Germinal center (tissue), 1 donor: ENCODE results near the gene ZNHIT1.

Experiments
- DNase-seq: peaks from one replicate; pipeline ENCODE4 v3.0.0; 2012; ENCODE audit warnings: mixed read lengths, low spot score

Gene ZNHIT1

GRCh38 chr7:101217388-101218235 is at the start of gene ZNHIT1, which contains the start of gene PLOD3:
ZNHIT1 (plus strand) TSS chr7:101218165; CDS start chr7:101218196, 31 bp downstream.
PLOD3 (minus strand) TSS chr7:101217581; CDS start chr7:101217274, 307 bp downstream.
- DNase-seq: peak; percentile 99

DNA sequence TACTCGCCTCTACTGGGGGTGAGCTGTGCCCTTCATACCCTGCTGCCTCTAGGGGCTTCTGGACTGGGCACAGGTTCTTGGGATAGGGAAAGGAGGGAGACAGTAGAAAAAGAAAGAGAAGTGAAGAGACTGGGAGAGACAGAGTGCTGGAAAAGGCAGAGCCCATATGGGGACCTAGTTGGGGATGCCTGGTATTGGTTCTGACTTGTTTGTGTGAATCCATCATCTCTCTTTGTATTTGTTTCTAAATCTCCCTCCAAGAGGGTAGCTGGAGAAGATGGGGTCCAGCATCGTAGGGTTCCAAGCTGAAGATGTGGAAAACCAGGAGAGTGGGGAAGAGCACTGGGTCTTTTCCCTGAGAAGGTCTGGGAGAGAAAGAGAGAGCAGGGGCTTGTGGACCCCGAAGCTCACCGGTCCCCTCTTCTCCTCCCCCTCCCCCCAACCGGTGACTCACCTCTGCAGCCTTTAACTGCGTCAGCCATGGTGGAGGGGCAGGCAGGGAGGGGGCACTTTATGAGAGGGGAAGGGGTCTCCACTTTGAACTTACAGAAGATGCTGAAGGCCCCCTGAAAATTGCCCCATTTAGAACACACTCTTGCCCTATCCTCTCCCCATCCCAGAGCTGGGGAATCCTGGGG is 49.4 kb upstream of the ZNHIT1 start:
- no peak for DNase-seq

DNA sequence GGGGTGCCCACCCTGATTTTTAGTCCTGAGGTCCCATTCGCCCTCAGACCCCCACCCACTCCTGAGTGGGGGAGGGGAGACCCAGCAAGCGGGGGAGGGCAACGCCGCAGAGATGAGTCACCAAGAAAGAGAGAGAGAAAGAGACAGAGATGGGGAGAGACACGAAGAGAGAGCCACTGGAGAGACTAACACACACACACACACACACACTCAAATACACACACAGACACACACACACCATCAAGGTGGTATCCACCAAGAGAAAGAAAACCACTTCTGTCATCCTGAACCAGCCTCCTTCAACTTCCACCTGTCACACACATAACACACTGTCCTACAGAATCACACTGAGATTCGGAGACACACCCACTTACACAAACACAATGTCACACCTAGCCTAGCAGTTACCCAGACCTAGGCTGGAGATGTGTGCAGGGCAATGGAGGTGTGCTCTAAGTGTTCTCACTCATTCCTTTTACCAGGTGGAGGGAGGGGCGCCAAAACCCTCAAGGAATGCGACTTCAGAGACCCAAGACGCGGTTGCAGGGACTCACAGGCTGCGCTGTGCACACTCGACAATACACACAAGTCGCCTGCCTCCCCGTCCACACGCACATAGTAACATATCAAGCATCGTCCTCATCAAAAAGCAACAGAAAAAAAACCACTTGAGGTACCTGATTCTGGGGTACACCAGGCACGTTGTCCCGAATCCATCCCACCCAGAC is 48.7 kb upstream of the ZNHIT1 start:
- DNase-seq: no peak

DNA sequence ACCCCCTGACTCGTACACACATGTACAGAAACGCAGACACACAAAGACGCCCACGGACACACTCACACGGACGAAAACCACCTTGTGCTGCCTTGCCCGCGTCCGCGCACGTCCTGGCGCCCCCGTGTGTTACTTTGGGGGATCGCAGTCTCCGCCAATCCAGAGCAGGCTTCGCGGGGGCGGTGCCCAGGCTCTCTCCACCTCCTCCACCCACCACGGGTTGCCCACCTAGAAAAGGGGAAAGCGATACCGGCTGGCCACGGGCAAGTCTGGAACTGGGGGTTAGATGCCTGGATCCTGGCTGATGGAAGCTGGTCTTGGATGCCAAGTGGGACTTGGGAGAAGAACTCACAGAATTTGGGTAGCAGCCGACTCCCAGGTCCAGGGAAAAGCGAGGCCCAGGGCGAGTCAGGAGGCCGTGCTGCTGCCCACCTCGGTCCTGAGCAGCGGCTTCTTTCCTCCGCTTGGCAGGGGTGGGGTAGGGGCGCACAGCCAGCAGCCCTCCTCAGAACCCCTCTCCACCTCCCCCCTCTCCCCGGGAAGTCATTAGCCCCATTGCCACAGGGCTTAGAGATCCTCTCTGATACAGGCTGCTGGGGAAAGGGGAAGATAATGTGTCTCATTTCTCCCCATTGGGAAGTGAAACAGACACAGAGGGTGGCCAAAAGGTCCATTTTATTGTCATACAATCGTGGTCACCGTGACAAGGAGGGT is 48.0 kb upstream of the ZNHIT1 start:
- peak; percentile 72 for DNase-seq

GRCh38 chr7:101170617-101171441 is 47.1 kb upstream of the ZNHIT1 start:
- no peak for DNase-seq

- DNase-seq: no peak
Measured at GRCh38 chr7:101171442-101171837, 46.5 kb upstream of the ZNHIT1 start.

DNA sequence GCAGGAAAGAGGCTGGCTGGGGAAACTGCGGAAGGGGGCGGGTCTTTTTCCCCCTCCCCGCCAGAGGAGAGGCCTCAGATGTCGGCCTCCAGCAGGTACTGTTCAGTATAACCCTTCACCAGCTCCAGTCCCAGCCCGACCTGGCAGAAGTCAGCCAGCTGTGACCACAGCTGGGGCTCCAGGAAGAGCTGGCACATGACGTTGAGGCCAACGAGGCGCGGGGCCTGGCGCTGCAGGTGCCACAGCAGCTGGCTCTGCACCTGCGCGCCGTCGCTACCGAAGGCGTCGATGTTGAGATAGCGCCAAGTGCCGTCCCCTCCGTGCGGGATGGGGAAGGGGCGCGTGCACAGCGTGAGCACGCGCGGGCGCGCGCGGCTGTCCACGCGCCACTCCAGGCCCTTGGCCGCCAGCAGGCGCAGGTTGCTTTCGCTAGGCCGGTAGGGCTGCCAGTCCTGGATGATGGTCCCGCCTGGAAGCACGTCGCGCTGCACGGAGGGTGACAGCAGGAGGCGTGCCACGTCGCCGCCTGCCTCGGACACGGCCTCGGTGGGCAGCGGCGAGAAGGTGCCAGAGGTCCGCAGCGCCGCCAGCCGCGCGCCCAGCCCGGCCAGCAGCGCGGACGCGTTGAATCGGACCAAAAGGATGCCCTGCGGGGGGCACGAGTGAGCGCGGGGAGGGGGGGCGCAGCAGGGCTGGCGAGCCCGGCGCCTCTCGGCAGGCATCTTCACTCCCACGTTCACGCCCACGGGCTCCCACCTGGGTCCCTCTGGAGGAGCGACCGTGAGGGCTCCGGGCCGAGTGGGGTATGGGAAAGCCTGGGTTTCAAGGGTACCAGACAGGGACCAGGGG is 45.7 kb upstream of the ZNHIT1 start:
- DNase-seq: peak; percentile 85

DNA sequence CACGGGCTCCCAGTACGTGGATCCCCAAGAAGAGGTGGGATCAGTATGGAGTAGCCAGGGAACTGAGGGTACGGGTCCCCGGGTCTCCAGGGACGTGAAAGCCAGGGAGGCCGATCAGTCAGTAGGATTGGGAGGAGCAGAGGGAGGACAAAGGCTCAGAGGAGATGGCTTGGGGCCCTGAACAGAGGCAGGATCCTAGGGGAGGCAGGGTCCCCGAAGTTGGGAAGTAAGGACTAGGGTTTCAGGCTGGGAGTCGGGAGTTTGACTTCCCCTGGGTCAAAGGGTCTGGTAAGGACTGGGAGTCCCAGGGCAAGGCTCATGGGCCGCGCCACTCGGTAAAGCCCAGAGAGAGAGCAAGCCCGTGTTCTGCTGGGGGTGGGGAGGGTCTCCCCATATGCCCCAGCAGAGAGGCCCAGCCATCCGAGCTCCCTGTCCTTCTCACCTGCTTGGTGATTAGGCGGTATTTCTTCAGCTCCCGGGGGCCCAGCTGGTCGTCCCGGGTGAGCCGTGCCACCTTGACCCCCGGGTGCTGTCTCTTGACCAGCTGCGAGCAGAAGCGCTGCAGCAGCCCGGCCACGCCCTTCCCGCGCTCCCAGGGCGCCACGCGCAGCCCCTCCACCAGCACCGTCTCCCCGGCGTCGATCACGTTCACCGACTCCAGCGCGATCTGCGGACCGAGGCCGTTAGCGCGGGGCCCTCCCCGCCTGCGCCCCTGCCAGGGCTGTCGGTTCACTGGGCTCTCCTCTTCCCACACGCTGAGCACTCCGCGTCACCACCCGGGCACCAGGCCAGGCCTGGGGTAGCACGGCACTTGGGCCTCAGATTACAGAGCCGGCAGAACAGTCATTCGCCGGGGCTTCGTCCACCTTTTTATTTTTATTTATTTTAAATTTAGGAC is 44.9 kb upstream of the ZNHIT1 start:
- no peak for DNase-seq

GRCh38 chr7:101173752-101174244 is 44.2 kb upstream of the ZNHIT1 start:
- peak; percentile 82 for DNase-seq

- no peak for DNase-seq
Measured at GRCh38 chr7:101174322-101174854, 43.6 kb upstream of the ZNHIT1 start.

DNA sequence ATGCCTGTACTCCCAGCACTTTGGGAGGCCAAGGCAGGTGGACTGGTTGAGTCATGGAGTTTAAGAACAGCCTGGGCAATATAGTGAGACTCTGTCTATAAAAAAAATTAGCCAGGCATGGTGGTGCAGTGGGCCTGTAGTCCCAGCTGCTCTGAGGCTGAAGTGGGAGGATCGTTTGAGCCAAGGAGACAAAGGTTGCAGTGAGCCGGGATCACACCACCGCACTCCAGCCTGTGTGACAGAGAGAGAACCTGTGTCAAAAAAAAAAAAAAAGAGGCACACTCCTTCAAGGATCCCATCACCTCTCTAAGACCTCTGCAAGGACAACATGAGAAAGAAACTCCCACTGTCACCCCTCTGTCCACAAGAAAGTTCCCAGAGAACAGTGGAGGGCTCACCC is 42.3 kb upstream of the ZNHIT1 start:
- no peak for DNase-seq

- no peak for DNase-seq
Measured at GRCh38 chr7:101177644-101178043, 40.3 kb upstream of the ZNHIT1 start.

- DNase-seq: no peak
Measured at GRCh38 chr7:101179117-101179516, 38.8 kb upstream of the ZNHIT1 start.

DNA sequence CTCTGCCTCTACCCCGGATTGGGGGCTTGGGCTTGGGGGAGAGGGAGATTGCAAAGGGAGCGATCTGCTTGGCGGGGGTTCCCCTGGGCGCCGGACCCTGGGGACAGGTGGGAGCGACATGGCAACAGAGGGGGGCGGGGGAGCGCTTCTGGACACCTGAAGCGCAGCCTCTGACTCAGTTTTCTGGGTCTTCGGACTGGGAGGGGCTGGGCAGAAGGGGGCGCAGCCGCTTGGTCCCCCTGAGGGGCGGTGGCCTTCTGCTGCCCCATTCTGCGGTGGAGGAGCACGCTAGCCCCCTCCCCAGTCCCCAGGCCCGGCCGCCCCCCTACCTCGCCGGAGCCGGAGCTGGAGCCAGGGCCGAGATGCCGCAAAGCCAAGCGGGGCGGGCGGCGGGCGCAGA is 38.3 kb upstream of the ZNHIT1 start:
- no peak for DNase-seq

DNA sequence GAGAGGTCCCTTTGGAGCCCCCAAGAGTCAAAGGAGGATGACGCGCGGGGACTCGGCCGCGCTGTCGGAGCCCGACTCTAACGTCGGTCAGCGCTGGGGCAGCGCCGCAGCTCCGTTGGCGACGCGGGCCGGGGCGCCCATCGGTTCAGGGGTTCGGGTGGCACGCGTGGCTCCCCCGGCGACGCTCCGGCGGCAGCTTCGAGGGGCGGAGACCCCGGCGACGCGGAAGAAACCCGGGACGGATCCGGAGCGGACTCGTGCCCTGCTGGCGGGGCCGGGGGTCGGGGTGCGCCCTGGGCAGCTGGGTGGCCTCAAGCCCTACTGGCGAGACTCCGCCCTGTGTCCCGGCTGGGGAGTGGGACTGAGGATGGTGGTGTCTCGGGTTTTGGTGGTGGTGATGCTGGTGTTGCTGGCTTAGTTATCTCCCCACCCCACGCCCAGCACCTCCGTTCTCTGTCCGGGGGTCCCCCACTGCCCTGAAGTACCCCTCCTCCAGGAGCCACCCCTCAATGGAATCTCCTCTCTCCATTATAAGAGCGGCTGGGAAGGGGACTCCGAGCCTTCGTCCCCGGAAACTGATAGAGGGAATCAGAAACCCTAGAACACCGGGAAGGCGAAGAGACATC is 37.7 kb upstream of the ZNHIT1 start, which contains the start of gene NAT16:
TSS of gene NAT16 (minus strand) at position 164 of the 626 bp plus-strand sequence. CDS start 5,486 bp downstream, outside the sequence.
- DNase-seq: no peak

DNA sequence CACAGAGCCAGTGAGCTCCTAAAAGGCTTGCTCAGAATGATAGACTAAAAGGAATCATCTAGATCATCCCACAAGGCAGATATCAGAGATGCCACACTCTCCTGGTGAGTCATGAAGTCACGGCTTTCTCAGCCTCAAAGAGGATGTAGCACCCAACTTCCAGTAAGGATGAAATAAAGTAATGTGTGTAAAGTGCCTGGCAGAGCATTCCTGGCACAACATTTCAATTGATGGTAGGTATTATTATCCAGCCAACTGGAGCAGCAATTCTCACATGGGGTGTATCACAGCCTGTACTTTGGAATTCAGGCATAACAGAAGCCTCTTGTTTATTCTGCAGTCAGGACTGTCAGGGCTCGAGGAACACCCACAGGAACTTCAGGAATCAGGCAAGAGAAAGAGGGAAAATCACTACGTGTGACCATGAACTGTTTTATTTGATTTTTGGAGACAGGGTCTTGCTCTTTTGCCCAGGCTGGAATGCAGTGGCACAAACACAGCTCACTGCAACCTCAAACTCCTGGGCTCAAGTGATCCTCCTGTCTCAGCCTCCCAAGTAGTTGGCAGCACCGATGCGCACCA is 32.6 kb upstream of the ZNHIT1 start:
- DNase-seq: no peak

- DNase-seq: no peak
Measured at GRCh38 chr7:101186194-101186593, 31.8 kb upstream of the ZNHIT1 start.
